ENCODE data around the gene PPIG.
"Not testable (repeated sequence)": the region's sequence is repeated elsewhere in the genome, so short reads cannot be mapped to it uniquely, and the experiment has no call there.

The PPIG gene

GRCh38 chr2:169582552-169583266 lies 1.4 kb upstream of the PPIG start:
- DNase-seq; in situ Hi-C loops (cut with HindIII; ENCODE audit: low pct_ligation_motif_present, low pct_unique_long_range_greater_than_20kb, low sequenced_read_pairs): not testable (repeated sequence)

- in situ Hi-C loops (cut with HindIII; ENCODE audit: low pct_ligation_motif_present, low pct_unique_long_range_greater_than_20kb, low sequenced_read_pairs): no loop called here
- no peak for DNase-seq
Observed at GRCh38 chr2:169583518-169583917, 633 bp upstream of the PPIG start.

- in situ Hi-C loops (cut with HindIII; ENCODE audit: low pct_ligation_motif_present, low pct_unique_long_range_greater_than_20kb, low sequenced_read_pairs): no loop called here
- DNase-seq: no peak
Observed at GRCh38 chr2:169585673-169586072, 1.5 kb downstream of the PPIG start.

- DNase-seq: no peak
- in situ Hi-C loops (cut with HindIII; ENCODE audit: low pct_ligation_motif_present, low pct_unique_long_range_greater_than_20kb, low sequenced_read_pairs): no loop called here
Observed at GRCh38 chr2:169590804-169591203, 6.7 kb downstream of the PPIG start.

GRCh38 chr2:169596546-169596945 lies 12.4 kb downstream of the PPIG start:
- DNase-seq; in situ Hi-C loops (cut with HindIII; ENCODE audit: low pct_ligation_motif_present, low pct_unique_long_range_greater_than_20kb, low sequenced_read_pairs): not testable (repeated sequence)

- DNase-seq: no peak
- in situ Hi-C loops (cut with HindIII; ENCODE audit: low pct_ligation_motif_present, low pct_unique_long_range_greater_than_20kb, low sequenced_read_pairs): no loop called here
Observed at GRCh38 chr2:169598982-169599381, 14.8 kb downstream of the PPIG start.

- in situ Hi-C loops (cut with HindIII; ENCODE audit: low pct_ligation_motif_present, low pct_unique_long_range_greater_than_20kb, low sequenced_read_pairs): no loop called here
- DNase-seq: no peak
Observed at GRCh38 chr2:169599568-169599967, 15.4 kb downstream of the PPIG start.

GRCh38 chr2:169609264-169609663 lies 25.1 kb downstream of the PPIG start:
- DNase-seq: no peak
- in situ Hi-C loops (cut with HindIII; ENCODE audit: low pct_ligation_motif_present, low pct_unique_long_range_greater_than_20kb, low sequenced_read_pairs): no loop called here

- in situ Hi-C loops (cut with HindIII; ENCODE audit: low pct_ligation_motif_present, low pct_unique_long_range_greater_than_20kb, low sequenced_read_pairs): no loop called here
- no peak for DNase-seq
Observed at GRCh38 chr2:169613876-169614275, 29.7 kb downstream of the PPIG start.

- DNase-seq; in situ Hi-C loops (cut with HindIII; ENCODE audit: low pct_ligation_motif_present, low pct_unique_long_range_greater_than_20kb, low sequenced_read_pairs): not testable (repeated sequence)
Observed at GRCh38 chr2:169615982-169616381, 31.8 kb downstream of the PPIG start.

- in situ Hi-C loops (cut with HindIII; ENCODE audit: low pct_ligation_motif_present, low pct_unique_long_range_greater_than_20kb, low sequenced_read_pairs): no loop called here
- no peak for DNase-seq
Observed at GRCh38 chr2:169619946-169620345, 35.8 kb downstream of the PPIG start.

GRCh38 chr2:169620509-169620908 lies 36.4 kb downstream of the PPIG start:
- in situ Hi-C loops (cut with HindIII; ENCODE audit: low pct_ligation_motif_present, low pct_unique_long_range_greater_than_20kb, low sequenced_read_pairs): no loop called here
- DNase-seq: no peak

- in situ Hi-C loops (cut with HindIII; ENCODE audit: low pct_ligation_motif_present, low pct_unique_long_range_greater_than_20kb, low sequenced_read_pairs): no loop called here
- no peak for DNase-seq
Observed at GRCh38 chr2:169623235-169623634, 39.1 kb downstream of the PPIG start.

GRCh38 chr2:169625781-169626180 lies 41.6 kb downstream of the PPIG start:
- no peak for DNase-seq
- in situ Hi-C loops (cut with HindIII; ENCODE audit: low pct_ligation_motif_present, low pct_unique_long_range_greater_than_20kb, low sequenced_read_pairs): no loop called here

GRCh38 chr2:169636440-169637097 lies 52.4 kb downstream of the PPIG start:
- in situ Hi-C loops (cut with HindIII; ENCODE audit: low pct_ligation_motif_present, low pct_unique_long_range_greater_than_20kb, low sequenced_read_pairs): no loop called here
- no peak for DNase-seq

- in situ Hi-C loops (cut with HindIII; ENCODE audit: low pct_ligation_motif_present, low pct_unique_long_range_greater_than_20kb, low sequenced_read_pairs): no loop called here
- no peak for DNase-seq
Observed at GRCh38 chr2:169637620-169638019, 53.5 kb downstream of the PPIG start.

GRCh38 chr2:169640104-169640503 lies 56.0 kb downstream of the PPIG start:
- in situ Hi-C loops (cut with HindIII; ENCODE audit: low pct_ligation_motif_present, low pct_unique_long_range_greater_than_20kb, low sequenced_read_pairs): no loop called here

GRCh38 chr2:169641464-169641863 lies 57.3 kb downstream of the PPIG start:
- DNase-seq: no peak
- in situ Hi-C loops (cut with HindIII; ENCODE audit: low pct_ligation_motif_present, low pct_unique_long_range_greater_than_20kb, low sequenced_read_pairs): no loop called here

More at GRCh38 chr2:169640104-169640503, 56.0 kb downstream of the PPIG start:
- DNase-seq: no peak

- in situ Hi-C loops (cut with HindIII; ENCODE audit: low pct_ligation_motif_present, low pct_unique_long_range_greater_than_20kb, low sequenced_read_pairs): no loop called here
- no peak for DNase-seq
Observed at GRCh38 chr2:169644173-169644572, 60.0 kb downstream of the PPIG start.

GRCh38 chr2:169647496-169647895 lies 63.3 kb downstream of the PPIG start:
- no peak for DNase-seq

More at GRCh38 chr2:169647496-169647895, 63.3 kb downstream of the PPIG start:
- in situ Hi-C loops (cut with HindIII; ENCODE audit: low pct_ligation_motif_present, low pct_unique_long_range_greater_than_20kb, low sequenced_read_pairs): no loop called here
